ENCODE measurements around the gene ICAM2.

DNA sequence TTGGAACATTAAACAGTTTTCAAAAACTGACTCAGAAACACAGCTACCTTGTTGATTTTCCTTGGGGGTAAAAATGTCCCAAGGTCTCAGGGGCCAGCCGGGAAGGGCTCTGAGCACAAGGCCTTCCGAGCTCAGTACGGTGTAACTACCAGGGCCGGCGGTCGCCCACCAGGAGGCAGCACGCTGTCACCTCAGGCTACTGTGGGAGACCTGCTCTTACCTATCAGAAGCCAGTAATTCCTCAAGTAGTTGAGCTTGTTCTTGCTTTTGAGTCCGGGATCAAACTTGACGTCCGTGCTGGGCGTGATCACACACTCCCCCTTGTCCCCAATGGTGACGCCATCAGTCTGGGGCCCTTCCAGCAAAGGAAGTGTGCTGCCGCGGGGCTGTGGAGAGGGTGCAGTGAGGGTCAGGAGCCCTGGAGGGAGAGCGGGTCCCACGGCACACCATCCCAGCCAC lies 43.4 kb upstream of the ICAM2 start:
- peak; percentile 34 for TF ChIP-seq CTCF (IDR thresholded peaks at IDR 0.05; ENCODE audit: low read depth, low read length, poor library complexity, severe bottlenecking)
- TF ChIP-seq EZH2phosphoT487 (IDR thresholded peaks at IDR 0.05; ENCODE audit: borderline replicate concordance, low read length) = no peak
